SK-N-SH (cell line): ENCODE results near the gene VSIG10L. TPM values are rescaled to one million over a fixed set of nuclear protein-coding genes. Genes with fewer than 3 reads are reported as not detected.

Source experiments
- CTCF ChIA-PET: fragments of 300-600, 350-600 bp; formaldehyde crosslinking; extraction: SDS; loops from one replicate; lab custom pipeline; 2021; lab: Yijun Ruan, JAX
- POLR2A ChIA-PET: fragments of 350-600 bp; sonication (Branson Sonifier 250); formaldehyde crosslinking; extraction: SDS; loops from one replicate; lab custom pipeline; 2020; ENCODE audit warnings: antibody characterized with exemption, inconsistent platforms; lab: Yijun Ruan, JAX
- DNase-seq: peaks from one replicate; pipeline ENCODE4 v3.0.0; 2012
- H2AFZ ChIP-seq: fragments of 200-600 bp; sonication (generic); 2 replicates; pipeline ENCODE4 v1.8.1; 2016; ENCODE audit warnings: antibody characterized with exemption, mild to moderate bottlenecking, low read depth
- H3F3A ChIP-seq: fragments of 200-600 bp; sonication (generic); replicated peaks from 2 replicates; pipeline ENCODE3; 2016; ENCODE audit warnings: antibody characterized with exemption, mild to moderate bottlenecking; ENCODE audit not compliant: insufficient read depth
- H3K27ac ChIP-seq, 2 experiments: fragments of 200-500 bp in 1 of 2; fragments of 200-600 bp in 1 of 2; sonication (Bioruptor generic) in 1 of 2; sonication (generic), shearing (Covaris generic) in 1 of 2; 2 replicates each; pipeline versions ENCODE4 v1.5.1 to v1.6.1; 2014 to 2016; ENCODE audit warnings: low read depth in 2 of 2, inconsistent platforms in 1 of 2, low read length in 1 of 2, mild to moderate bottlenecking in 1 of 2, mixed read lengths in 1 of 2
- H3K27me3 ChIP-seq: fragments of 200-600 bp; sonication (generic), shearing (Covaris generic); 2 replicates; pipeline ENCODE4 v1.6.1; 2016; ENCODE audit warnings: mixed run types; ENCODE audit not compliant: insufficient read depth
- H3K36me3 ChIP-seq, 2 experiments: fragments of 200-500 bp in 1 of 2; fragments of 200-600 bp in 1 of 2; sonication (Bioruptor generic) in 1 of 2; sonication (generic) in 1 of 2; replicated peaks in 1 of 2; 2 replicates each; pipeline versions ENCODE3 to v1.5.1; 2014 to 2016; ENCODE audit warnings: low read length in 1 of 2, mild to moderate bottlenecking in 1 of 2; ENCODE audit not compliant: insufficient read depth in 2 of 2, control insufficient read depth in 1 of 2
- H3K4me1 ChIP-seq, 2 experiments: fragments of 200-500 bp in 1 of 2; fragments of 200-600 bp in 1 of 2; sonication (Bioruptor generic) in 1 of 2; sonication (generic), shearing (Covaris generic) in 1 of 2; 2 replicates each; pipeline versions ENCODE4 v1.5.1 to v1.6.1; 2014 to 2016; ENCODE audit warnings: low read depth in 1 of 2, low read length in 1 of 2, mixed run types in 1 of 2; ENCODE audit not compliant: insufficient read depth in 2 of 2, control insufficient read depth in 1 of 2
- H3K4me2 ChIP-seq: fragments of 200-600 bp; sonication (generic), shearing (Covaris generic); 2 replicates; pipeline ENCODE4 v1.6.1; 2017; ENCODE audit warnings: mixed run types
- H3K4me3 ChIP-seq, 2 experiments: fragments of 200-500 bp in 1 of 2; fragments of 200-600 bp in 1 of 2; sonication (Bioruptor generic) in 1 of 2; sonication (generic), shearing (Covaris generic) in 1 of 2; 2 replicates each; pipeline versions ENCODE4 v1.5.1 to v1.8.1; 2014 to 2016; ENCODE audit warnings: low read depth in 2 of 2, inconsistent platforms in 1 of 2, low read length in 1 of 2, mild to moderate bottlenecking in 1 of 2, mixed read lengths in 1 of 2, moderate library complexity in 1 of 2
- H3K79me2 ChIP-seq: fragments of 200-600 bp; sonication (generic); 2 replicates; pipeline ENCODE4 v1.8.1; 2017; ENCODE audit warnings: mild to moderate bottlenecking; ENCODE audit not compliant: insufficient read depth
- H3K9ac ChIP-seq: fragments of 200-600 bp; sonication (generic); 2 replicates; pipeline ENCODE4 v1.6.1; 2017; ENCODE audit warnings: mixed run types
- H3K9me2 ChIP-seq: fragments of 200-600 bp; sonication (generic); 2 replicates; pipeline ENCODE4 v1.6.1; 2017; ENCODE audit warnings: mixed run types
- H3K9me3 ChIP-seq: fragments of 200-600 bp; sonication (generic); 2 replicates; pipeline ENCODE4 v1.6.1; 2017; ENCODE audit warnings: mixed run types, mild to moderate bottlenecking, moderate library complexity
- H4K20me1 ChIP-seq: fragments of 200-600 bp; sonication (generic); 2 replicates; pipeline ENCODE4 v1.6.1; 2017; ENCODE audit warnings: mild to moderate bottlenecking, mixed run types; ENCODE audit not compliant: insufficient read depth
- CHD2 ChIP-seq: fragments of 150-350 bp; IDR thresholded peaks from 2 replicates; pipeline ENCODE4 v1.6.1; 2018; ENCODE audit warnings: low read length; ENCODE audit not compliant: partially characterized antibody
- ELF1 ChIP-seq: IDR thresholded peaks from 2 replicates; pipeline ENCODE4 v1.4.0; 2012
- EP300 ChIP-seq, 2 experiments: IDR thresholded peaks; 2 replicates each; pipeline versions ENCODE4 v1.4.0 to v1.6.1; 2012; ENCODE audit warnings: borderline replicate concordance in 1 of 2, low read depth in 1 of 2, low read length in 1 of 2
- EZH2phosphoT487 ChIP-seq: fragments of 200-600 bp; sonication (generic); IDR thresholded peaks from 2 replicates; pipeline ENCODE4 v1.6.1; 2017; ENCODE audit warnings: low read depth, mixed run types, mild to moderate bottlenecking, antibody characterized with exemption, moderate library complexity, borderline replicate concordance
- FOXM1 ChIP-seq: IDR thresholded peaks from 2 replicates; pipeline ENCODE4 v1.4.0; 2012; ENCODE audit warnings: low read depth, mild to moderate bottlenecking
- GABPA ChIP-seq: IDR thresholded peaks from 2 replicates; pipeline ENCODE4 v1.4.0; 2012; ENCODE audit warnings: low read depth, mild to moderate bottlenecking
- MEF2A ChIP-seq: IDR thresholded peaks from 2 replicates; pipeline ENCODE4 v1.4.0; 2012; ENCODE audit warnings: low read depth, borderline replicate concordance
- POLR2AphosphoS5 ChIP-seq: IDR thresholded peaks from 2 replicates; pipeline ENCODE4 v1.6.1; 2012; ENCODE audit warnings: low read depth, low read length
- WGBS: methylation state at CpG from one replicate; pipeline ENCODE4 v1.1.6; 2017; ENCODE audit warnings: low lambda C conversion rate; 5-methylcytosine and 5-hydroxymethylcytosine counted together
- polyA plus RNA-seq, 3 experiments: library from polyadenylated mRNA; depleted of rRNA; stranded (reverse); fragments of >200 nt; gene quantifications; 2 replicates each; pipeline ENCODE4 v1.2.3, GENCODE V29; 2012
- TF ChIP-seq, protein P1 (sequence below): IDR thresholded peaks from 2 replicates; pipeline ENCODE4 v1.4.0; 2012; ENCODE audit warnings: low read depth, borderline replicate concordance
- TF ChIP-seq, protein P2 (sequence below): IDR thresholded peaks from 2 replicates; pipeline ENCODE4; 2012

Gene VSIG10L
- polyA plus RNA-seq, 1 of the 3 experiments (the other 2 are of a cell fraction), result 2.7 TPM

GRCh38 chr19:51282335-51282734 is 59.6 kb downstream of the VSIG10L start:
- no peak overlapping the region for H3K9ac ChIP-seq
- no peak for TF ChIP-seq FOXM1
- TF ChIP-seq, protein P1, sequence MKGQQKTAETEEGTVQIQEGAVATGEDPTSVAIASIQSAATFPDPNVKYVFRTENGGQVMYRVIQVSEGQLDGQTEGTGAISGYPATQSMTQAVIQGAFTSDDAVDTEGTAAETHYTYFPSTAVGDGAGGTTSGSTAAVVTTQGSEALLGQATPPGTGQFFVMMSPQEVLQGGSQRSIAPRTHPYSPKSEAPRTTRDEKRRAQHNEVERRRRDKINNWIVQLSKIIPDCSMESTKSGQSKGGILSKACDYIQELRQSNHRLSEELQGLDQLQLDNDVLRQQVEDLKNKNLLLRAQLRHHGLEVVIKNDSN, result no peak
- TF ChIP-seq POLR2AphosphoS5, result no peak
- TF ChIP-seq MEF2A, result no peak
- TF ChIP-seq CHD2, result no peak
- no peak for TF ChIP-seq ELF1
- TF ChIP-seq, protein P2, sequence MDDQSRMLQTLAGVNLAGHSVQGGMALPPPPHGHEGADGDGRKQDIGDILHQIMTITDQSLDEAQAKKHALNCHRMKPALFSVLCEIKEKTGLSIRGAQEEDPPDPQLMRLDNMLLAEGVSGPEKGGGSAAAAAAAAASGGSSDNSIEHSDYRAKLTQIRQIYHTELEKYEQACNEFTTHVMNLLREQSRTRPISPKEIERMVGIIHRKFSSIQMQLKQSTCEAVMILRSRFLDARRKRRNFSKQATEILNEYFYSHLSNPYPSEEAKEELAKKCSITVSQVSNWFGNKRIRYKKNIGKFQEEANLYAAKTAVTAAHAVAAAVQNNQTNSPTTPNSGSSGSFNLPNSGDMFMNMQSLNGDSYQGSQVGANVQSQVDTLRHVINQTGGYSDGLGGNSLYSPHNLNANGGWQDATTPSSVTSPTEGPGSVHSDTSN, result no peak
- no peak for TF ChIP-seq EP300 (IDR thresholded peaks at IDR 0.05; ENCODE audit: borderline replicate concordance in 1 of 2, low read depth in 1 of 2, low read length in 1 of 2)
- TF ChIP-seq EZH2phosphoT487, result no peak
- no peak for TF ChIP-seq GABPA
- TF ChIP-seq, all 33 proteins: peak for 0
- no peaks in the 10 kb centered on the region for H4K20me1 ChIP-seq
- no peak overlapping the region for H3K27ac ChIP-seq
- no peaks in the 10 kb centered on the region for H3K79me2 ChIP-seq
- no peak overlapping the region for H3K4me3 ChIP-seq
- no peaks in the 10 kb centered on the region for H3K36me3 ChIP-seq
- no peaks in the 10 kb centered on the region; the same call in 1 of the 2 replicates for H3K9me2 ChIP-seq
- no peaks in the 10 kb centered on the region for H3F3A ChIP-seq
- ChIA-PET POLR2A (no interaction called here), CTCF (interaction anchor here (1.5 kb wide), 1 partner anchor 23 kb away, joined by 4 read pairs; no protein-coding TSS in a partner anchor)
- no peak overlapping the region for H3K4me2 ChIP-seq
- H2AFZ ChIP-seq, result no peak overlapping the region
- H3K27me3 ChIP-seq, result no peaks in the 10 kb centered on the region; the same call in 1 of the 2 replicates
- 7% methylated on average over 4 of the region's 4 CpGs for WGBS
- no peaks in the 10 kb centered on the region for H3K9me3 ChIP-seq
- H3K4me1 ChIP-seq, result no peaks in the 10 kb centered on the region
- DNase-seq, result no peak

Other genes with a start within 250 kb of the VSIG10L start
- gene CTU1, start 233.7 kb downstream of the VSIG10L start, polyA plus RNA-seq (2012; rRNA removed), result 7.2 and 8.8 TPM in 2 replicates
- gene SIGLEC9, start 217.2 kb downstream of the VSIG10L start, polyA plus RNA-seq (2012; rRNA removed), result not detected in 2 replicates
- gene SIGLEC7, start 199.8 kb downstream of the VSIG10L start, polyA plus RNA-seq (2012; rRNA removed), result not detected in 2 replicates
- 0.36 and 0.67 TPM in 2 replicates for gene CD33, start 117.1 kb downstream of the VSIG10L start, polyA plus RNA-seq (2012; rRNA removed)
- gene SIGLECL1, start 91.1 kb downstream of the VSIG10L start, polyA plus RNA-seq (2012; rRNA removed), result not detected in 2 replicates
- gene IGLON5, start 30.5 kb downstream of the VSIG10L start, polyA plus RNA-seq (2012; rRNA removed), result 0.36 and 0.60 TPM in 2 replicates
- 130 and 169 TPM in 2 replicates for gene ETFB, start 24.2 kb upstream of the VSIG10L start, polyA plus RNA-seq (2012; rRNA removed)
- 0.26 TPM in 1 of 2 replicates, not detected in the other for gene CLDND2, start 26.9 kb upstream of the VSIG10L start, polyA plus RNA-seq (2012; rRNA removed)
- not detected in 2 replicates for gene NKG7, start 30.5 kb upstream of the VSIG10L start, polyA plus RNA-seq (2012; rRNA removed)
- gene LIM2, start 45.8 kb upstream of the VSIG10L start, polyA plus RNA-seq (2012; rRNA removed), result not detected in 2 replicates
- not detected in 2 replicates for gene C19orf84, start 48.5 kb upstream of the VSIG10L start, polyA plus RNA-seq (2012; rRNA removed)
- not detected in 2 replicates for gene SIGLEC10, start 75.5 kb upstream of the VSIG10L start, polyA plus RNA-seq (2012; rRNA removed)
- gene SIGLEC8, start 116.3 kb upstream of the VSIG10L start, polyA plus RNA-seq (2012; rRNA removed), result not detected in 2 replicates
- not detected in 2 replicates for gene CEACAM18, start 136.4 kb upstream of the VSIG10L start, polyA plus RNA-seq (2012; rRNA removed)
- not detected in 2 replicates for gene SIGLEC12, start 159.7 kb upstream of the VSIG10L start, polyA plus RNA-seq (2012; rRNA removed)
- not detected in 2 replicates for gene SIGLEC6, start 189.5 kb upstream of the VSIG10L start, polyA plus RNA-seq (2012; rRNA removed)
- gene ZNF175, start 229.1 kb upstream of the VSIG10L start, polyA plus RNA-seq (2012; rRNA removed), result 3.1 and 4.9 TPM in 2 replicates